GM19193 (cell line): ENCODE results near the gene SAMD11.

Experiments
- POLR2A ChIP-seq: IDR thresholded peaks from 4 replicates; pipeline ENCODE4 v1.6.1; 2011; ENCODE audit not compliant: insufficient read depth, insufficient read length; ENCODE audit errors: extremely low read depth

SAMD11 gene

DNA sequence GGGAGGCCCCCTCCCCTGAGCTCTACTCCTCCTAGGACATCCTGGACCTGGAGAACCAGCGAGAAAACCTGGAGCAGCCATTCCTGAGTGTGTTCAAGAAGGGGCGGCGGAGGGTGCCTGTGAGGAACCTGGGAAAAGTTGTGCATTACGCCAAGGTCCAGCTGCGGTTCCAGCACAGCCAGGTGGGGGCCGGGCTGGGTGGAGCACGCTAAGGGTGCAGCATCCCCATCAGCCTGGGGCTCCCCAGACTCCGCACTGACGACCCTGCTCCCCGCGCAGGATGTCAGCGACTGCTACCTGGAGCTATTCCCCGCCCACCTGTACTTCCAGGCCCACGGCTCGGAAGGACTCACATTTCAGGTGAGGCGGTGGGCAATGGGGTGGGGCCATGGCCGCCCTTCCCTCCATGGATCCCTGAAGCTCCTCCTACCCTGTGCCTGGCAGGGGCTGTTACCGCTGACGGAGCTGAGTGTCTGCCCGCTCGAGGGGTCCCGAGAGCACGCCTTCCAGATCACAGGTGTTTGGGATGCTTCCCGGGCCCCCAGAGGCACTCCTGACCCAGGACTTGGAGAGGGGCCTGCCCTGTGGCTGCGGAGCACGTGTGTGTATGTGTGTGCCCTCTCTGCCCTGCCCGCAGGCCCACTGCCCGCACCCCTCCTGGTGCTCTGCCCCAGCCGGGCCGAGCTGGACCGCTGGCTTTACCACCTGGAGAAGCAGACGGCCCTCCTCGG is 46.7 kb downstream of the SAMD11 start:
- TF ChIP-seq POLR2A, result no peak

DNA sequence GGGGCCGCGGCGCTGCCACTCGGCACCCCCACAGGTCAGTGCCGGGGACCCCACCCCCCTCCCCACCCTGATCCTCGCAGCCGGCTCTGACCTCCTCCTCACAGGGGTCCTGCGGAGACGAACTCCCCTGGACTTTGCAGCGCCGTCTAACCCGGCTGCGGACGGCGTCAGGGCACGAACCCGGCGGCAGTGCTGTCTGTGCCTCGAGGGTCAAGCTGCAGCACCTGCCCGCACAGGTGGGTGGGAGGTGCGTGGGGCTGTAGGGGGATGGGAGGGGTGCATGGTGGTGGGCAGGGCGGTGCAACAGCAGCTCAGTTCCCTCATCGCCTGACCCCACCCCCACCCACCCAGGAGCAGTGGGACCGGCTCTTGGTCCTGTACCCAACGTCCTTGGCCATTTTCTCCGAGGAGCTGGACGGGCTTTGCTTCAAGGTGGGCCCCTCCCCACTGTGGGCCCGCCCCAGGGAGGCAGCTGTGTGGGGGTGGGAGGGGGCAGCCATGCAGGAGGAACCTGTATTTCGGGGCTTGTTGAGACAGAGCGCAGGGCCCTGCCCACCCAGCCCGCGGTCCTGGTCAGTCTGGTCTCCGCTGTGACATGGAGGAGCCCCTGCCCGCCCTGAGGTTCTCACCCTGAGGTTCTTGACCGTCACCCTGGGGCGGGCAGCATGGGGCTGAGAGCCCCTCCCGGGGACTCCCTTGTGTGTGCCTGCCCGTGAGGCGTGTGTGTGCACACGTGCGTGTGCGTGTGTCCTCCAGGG is 47.4 kb downstream of the SAMD11 start:
- TF ChIP-seq POLR2A, result no peak

DNA sequence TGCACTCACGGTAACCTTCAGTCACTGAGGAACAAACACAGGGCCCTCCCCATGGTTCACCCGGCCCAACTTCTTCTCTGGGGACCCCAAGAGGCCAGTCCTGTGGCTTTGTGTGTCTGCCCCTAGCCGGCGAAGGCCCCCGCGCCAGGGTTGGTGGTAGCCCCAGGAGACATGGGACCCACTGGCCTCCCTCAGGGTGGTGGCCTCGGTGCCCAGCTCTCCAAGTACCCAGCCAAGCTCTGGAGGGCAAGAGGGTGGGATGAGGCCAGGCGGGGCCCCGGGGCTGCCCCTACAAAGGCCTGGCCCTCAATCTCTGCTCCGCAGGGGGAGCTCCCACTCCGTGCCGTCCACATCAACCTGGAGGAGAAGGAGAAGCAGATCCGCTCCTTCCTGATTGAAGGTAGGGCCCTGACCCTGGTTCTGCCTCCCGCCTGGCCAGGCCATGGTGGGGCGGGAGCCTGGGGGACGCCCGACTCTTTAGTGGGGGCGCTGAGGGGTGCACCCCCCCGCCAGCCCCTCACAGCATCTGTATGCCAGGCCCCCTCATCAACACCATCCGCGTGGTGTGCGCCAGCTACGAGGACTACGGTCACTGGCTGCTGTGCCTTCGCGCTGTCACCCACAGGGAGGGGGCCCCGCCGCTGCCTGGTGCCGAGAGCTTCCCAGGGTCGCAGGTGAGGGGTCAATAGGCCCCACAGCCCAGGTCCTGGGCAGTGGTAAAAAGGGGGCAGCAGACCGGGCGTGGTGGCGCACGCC is 48.2 kb downstream of the SAMD11 start:
- TF ChIP-seq POLR2A, result no peak

DNA sequence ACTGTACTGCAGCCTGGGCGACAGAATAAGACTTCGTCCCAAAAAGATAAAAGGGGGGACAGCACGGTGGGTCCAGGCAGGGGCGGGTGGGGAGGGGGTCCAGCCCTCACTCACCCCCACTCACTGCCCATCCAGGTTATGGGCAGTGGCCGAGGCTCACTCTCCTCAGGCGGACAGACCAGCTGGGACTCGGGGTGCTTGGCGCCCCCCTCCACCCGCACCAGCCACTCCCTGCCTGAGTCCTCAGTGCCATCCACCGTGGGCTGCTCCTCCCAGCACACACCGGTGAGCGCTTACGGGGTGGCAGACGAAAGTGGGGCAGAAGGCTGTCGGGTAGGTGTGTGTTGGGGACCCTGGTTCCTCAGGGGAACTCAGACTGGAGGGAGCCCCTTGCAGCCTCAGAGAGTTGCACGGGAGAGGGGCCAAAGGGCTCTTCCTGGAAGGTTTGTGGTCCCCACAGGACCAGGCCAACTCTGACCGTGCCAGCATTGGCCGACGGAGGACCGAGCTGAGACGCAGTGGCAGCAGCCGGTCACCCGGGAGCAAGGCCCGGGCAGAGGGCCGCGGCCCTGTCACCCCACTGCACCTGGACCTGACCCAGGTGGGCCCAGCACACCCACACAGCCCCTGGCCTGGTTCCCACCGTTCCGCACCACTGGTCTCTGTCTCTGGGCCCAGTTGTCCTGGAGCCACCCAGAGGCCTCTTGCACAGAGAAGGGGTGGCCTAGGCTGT is 49.2 kb downstream of the SAMD11 start:
- no peak for TF ChIP-seq POLR2A

- TF ChIP-seq POLR2A, result no peak
Observed at GRCh38 chr1:973459-974292, 50.0 kb downstream of the SAMD11 start.

- TF ChIP-seq POLR2A, result no peak
Observed at GRCh38 chr1:974293-974640, 50.5 kb downstream of the SAMD11 start.

- no peak for TF ChIP-seq POLR2A
Observed at GRCh38 chr1:974687-975328, 51.1 kb downstream of the SAMD11 start.

DNA sequence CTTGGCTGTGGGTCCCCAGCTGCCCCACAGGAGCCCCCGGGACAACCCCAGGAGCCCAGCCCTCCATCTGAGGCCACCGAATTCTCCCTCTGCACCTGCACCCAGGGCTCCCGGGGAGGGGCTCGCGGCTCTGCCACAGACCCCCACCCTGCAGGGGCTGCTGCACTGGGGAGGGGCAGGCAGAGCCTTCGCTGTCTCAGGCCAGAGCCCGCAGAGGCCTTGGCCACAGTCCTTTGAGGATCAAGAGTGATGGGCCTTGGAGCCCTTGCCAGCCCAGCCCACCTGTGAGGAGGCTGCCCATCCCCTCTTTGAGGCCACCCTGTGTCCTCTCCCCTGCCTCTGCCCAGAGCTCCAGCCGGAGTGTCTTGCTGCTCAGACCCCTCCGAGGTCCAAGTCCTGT is 51.6 kb downstream of the SAMD11 start:
- no peak for TF ChIP-seq POLR2A

DNA sequence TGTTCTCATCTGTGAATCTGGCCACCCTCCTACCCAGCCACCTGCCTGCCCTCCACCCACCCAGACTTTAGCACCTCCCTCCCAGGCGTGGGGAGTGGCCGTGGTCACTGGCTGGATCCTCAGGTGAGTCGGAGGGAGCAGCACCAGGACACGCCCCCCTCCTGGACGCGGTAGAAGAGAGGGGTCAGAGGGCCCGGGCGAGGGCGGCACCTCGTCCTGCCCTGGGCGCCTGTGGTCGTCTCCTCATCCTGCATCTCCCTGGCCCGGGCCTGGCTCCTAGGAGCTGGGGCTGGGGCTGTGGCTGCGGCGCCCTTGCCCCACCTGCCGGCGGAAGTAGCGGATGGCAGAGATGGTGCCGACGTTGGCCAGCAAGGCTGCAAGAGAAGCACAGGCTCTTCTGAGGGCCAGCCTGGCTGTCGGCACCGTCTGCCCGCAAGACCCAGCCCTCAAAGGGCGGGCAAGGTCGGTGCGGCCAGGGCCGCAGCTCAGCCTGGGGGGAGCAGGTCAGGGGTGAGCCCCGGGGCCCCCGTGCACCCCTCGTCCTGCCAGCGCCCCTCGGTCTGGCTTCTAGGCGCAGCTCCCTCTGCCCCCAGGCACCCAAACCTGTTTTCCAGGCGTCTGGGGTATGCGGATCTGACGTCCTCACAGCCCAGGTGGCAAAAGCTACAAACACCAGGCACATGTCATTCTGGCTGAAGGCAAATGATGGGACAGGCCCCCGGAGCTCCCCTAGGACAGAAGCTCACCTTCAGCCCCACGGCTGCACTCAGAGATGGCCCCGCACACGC is 52.4 kb downstream of the SAMD11 start:
- TF ChIP-seq POLR2A, result no peak

DNA sequence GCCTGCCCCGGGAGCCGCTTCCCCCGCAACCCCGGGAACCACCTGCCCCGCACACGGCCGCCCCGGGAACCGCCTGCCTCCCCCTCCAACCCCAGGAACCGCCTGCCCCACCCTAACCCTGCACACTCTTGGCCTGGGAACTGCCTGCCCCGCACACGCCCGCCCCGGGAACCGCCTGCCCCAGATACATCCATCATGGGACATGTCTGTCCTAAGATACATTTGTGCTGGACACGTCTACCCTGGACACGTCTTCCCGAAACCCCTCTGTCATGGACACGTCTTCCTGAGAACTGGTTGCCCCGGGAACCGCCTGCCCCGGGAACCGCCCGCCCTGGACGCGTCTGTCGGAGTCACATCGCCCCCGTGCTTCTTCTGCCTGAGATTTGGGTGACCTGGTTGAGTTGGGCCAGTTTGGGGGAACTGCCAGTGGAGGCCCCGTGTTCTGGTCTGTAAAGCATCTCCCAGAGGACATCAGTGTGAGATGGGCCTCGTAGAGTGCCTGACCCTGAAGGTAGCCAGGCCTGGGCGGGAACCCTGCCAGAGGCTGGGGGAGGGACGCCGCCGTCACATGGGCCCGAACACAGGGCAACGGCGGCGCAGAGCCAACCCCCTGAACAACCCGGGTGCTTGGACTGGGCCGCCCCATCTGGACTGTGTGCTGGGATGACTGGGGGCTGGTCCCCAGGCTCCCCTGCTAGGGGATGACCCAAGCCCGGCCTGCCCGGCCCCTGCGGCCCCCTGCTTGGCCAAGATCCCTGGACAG is 54.5 kb downstream of the SAMD11 start:
- TF ChIP-seq POLR2A, result no peak

GRCh38 chr1:978835-979743 is 55.4 kb downstream of the SAMD11 start:
- TF ChIP-seq POLR2A, result no peak

DNA sequence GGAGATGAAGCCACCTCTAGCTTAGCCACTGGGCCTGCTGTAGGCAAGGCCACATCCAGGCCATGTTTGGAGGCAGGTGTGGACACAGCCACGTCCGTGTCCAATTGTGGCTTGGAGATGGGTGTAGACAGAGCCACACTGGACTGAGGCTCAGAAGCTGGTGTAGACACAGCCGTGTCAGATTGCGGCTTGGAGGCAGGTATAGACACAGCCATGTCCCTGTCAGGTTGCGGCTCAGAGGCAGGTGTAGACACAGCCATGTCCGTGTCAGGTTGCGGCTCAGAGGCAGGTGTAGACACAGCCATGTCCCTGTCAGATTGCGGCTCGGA is 56.0 kb downstream of the SAMD11 start:
- no peak for TF ChIP-seq POLR2A

DNA sequence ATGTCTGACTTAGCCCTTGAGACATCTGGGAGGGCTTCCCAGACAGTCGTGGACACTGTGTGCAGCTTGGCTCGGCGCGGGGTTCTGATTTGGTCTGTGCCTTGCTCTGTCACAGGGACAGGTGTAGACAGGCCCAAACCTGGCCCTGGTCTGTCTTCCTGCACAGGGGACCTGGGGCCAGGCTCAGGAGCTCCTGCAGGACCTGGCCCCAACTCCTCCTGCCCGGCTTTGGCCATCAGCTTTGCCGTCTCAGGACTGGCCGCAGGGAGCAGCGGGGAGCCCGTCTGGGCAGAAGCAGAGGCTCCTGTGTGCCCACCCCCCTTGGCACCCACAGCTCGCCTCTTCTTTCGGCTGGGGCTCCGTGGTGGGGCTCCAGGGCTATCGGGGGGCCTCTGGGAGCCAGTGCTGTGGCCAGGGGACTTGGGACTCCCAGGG is 56.4 kb downstream of the SAMD11 start:
- TF ChIP-seq POLR2A, result no peak
